ENCODE data around the gene VPS13C. TPM values are rescaled to one million over a fixed set of nuclear protein-coding genes. Genes with fewer than 3 reads are reported as not detected.

The VPS13C gene
- total RNA-seq, 4 donors from 2014 or later = 97.7 to 151 (median 121) TPM

GRCh38 chr15:62105266-62105665 is 45.0 kb upstream of the VPS13C start:
- Histone ChIP-seq H3K4me3 (no peak overlapping the region), H3K36me3 (no peaks in the 10 kb centered on the region), H3K27ac (no peak overlapping the region), H3K27me3 (no peaks in the 10 kb centered on the region), H3K9me3 (no peaks in the 10 kb centered on the region), H3K4me1 (peaks cover 0 to 13% (median 7%) of the 10 kb centered on the region in 4 donors)
- DNase-seq (ENCODE audit: low spot score in 2 of 2) = no peak
- WGBS, 2 donors = 89 to 93% methylated on average over 11 of the region's 11 CpGs
- TF ChIP-seq POLR2A (IDR thresholded peaks at IDR 0.05) (no peak), EP300 (IDR thresholded peaks at IDR 0.05) (no peak), CTCF (IDR thresholded peaks at IDR 0.05) (no peak)

- Histone ChIP-seq H3K36me3 (no peaks in the 10 kb centered on the region), H3K9me3 (no peaks in the 10 kb centered on the region), H3K27me3 (no peaks in the 10 kb centered on the region), H3K27ac (no peak overlapping the region), H3K4me3 (no peak overlapping the region), H3K4me1 (peaks cover 0 to 9% (median 3%) of the 10 kb centered on the region in 4 donors)
- TF ChIP-seq EP300 (IDR thresholded peaks at IDR 0.05) = no peak
- no peak for TF ChIP-seq CTCF (IDR thresholded peaks at IDR 0.05)
- TF ChIP-seq POLR2A (IDR thresholded peaks at IDR 0.05) = no peak
- no peak for DNase-seq (ENCODE audit: low spot score in 2 of 2)
- WGBS, 2 donors = 59 to 74% methylated on average over 5 of the region's 5 CpGs
Observed at GRCh38 chr15:62104846-62105245, 44.6 kb upstream of the VPS13C start.

GRCh38 chr15:62104401-62104800 is 44.2 kb upstream of the VPS13C start:
- H3K27ac ChIP-seq = no peak overlapping the region
- H3K4me3 ChIP-seq = no peak overlapping the region
- H3K9me3 ChIP-seq = no peaks in the 10 kb centered on the region
- H3K36me3 ChIP-seq = no peaks in the 10 kb centered on the region
- H3K27me3 ChIP-seq = no peaks in the 10 kb centered on the region
- no peak for TF ChIP-seq EP300 (IDR thresholded peaks at IDR 0.05)
- no peak for TF ChIP-seq POLR2A (IDR thresholded peaks at IDR 0.05)
- no peak for TF ChIP-seq CTCF (IDR thresholded peaks at IDR 0.05)
- no peak for DNase-seq (ENCODE audit: low spot score in 2 of 2)
- H3K4me1 ChIP-seq = peaks cover 0 to 4% (median under 1%) of the 10 kb centered on the region in 4 donors
- 75 to 95% methylated on average over 3 of the region's 3 CpGs for WGBS, 2 donors

- WGBS, 2 donors = 91 to 92% methylated on average over 7 of the region's 7 CpGs
- Histone ChIP-seq H3K4me3 (no peak overlapping the region), H3K27ac (no peak overlapping the region), H3K27me3 (no peaks in the 10 kb centered on the region), H3K36me3 (no peaks in the 10 kb centered on the region), H3K4me1 (peaks cover 0 to 3% (median 0%) of the 10 kb centered on the region in 4 donors), H3K9me3 (no peaks in the 10 kb centered on the region)
- no peak for DNase-seq (ENCODE audit: low spot score in 2 of 2)
- TF ChIP-seq CTCF (IDR thresholded peaks at IDR 0.05) (no peak), POLR2A (IDR thresholded peaks at IDR 0.05) (no peak), EP300 (IDR thresholded peaks at IDR 0.05) (no peak)
Observed at GRCh38 chr15:62103431-62103830, 43.2 kb upstream of the VPS13C start.

- no peak overlapping the region for H3K27ac ChIP-seq
- TF ChIP-seq EP300 (IDR thresholded peaks at IDR 0.05) (peak in 1 of 2 donors; percentile 26), POLR2A (IDR thresholded peaks at IDR 0.05) (no peak), CTCF (IDR thresholded peaks at IDR 0.05) (no peak)
- H3K4me1 ChIP-seq = no peaks in the 10 kb centered on the region
- no peaks in the 10 kb centered on the region for H3K9me3 ChIP-seq
- DNase-seq (ENCODE audit: low spot score in 2 of 2) = no peak
- WGBS, 2 donors = 31 to 34% methylated on average over 7 of the region's 7 CpGs
- no peaks in the 10 kb centered on the region for H3K27me3 ChIP-seq
- H3K4me3 ChIP-seq = no peak overlapping the region
- H3K36me3 ChIP-seq = no peaks in the 10 kb centered on the region
Observed at GRCh38 chr15:62099094-62099601, 38.9 kb upstream of the VPS13C start.

Data from tibial nerve (tissue), 4 donors.